NCI-H187 treated with DMSO at 0.1 percent for 48 hours (cell line): ENCODE data around the gene MRGPRD.

Experiments used
- DNase-seq: peaks from one replicate; lab custom pipeline; 2025; lab: John Stamatoyannopoulos, UW

Gene MRGPRD

DNA sequence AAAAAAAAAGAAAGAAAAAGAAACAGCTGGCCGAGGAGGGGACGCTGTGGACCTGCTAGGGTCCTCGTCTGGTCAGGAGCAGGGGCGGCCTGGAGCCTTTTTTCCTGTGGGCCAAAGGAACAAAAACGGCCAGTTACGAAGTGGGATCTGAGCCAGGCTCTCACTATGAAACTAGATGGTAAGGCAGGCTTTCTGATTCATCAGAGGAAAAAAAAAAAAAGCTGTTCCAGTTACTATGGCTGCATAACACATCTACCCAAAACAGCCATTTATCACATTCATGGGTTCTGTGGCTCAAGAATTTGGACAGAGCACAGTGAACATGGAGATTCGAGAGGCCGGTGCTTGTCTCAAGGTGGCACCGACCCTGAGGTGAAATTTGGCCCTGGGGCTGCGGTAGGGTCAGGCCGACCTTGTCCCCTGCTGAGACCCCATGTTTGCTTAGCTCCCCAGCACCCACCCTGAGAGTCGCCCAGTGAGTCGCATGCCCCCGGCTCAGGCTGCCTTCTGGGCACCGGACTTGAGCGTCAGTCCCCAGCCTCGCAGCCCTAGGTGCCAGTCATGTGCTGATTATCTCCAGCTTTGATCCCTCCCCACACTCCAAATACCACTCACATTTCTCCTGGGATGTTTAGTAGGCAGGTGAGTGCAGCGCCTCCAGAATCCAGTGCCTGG is 34.2 kb downstream of the MRGPRD start:
- DNase-seq: no peak

DNA sequence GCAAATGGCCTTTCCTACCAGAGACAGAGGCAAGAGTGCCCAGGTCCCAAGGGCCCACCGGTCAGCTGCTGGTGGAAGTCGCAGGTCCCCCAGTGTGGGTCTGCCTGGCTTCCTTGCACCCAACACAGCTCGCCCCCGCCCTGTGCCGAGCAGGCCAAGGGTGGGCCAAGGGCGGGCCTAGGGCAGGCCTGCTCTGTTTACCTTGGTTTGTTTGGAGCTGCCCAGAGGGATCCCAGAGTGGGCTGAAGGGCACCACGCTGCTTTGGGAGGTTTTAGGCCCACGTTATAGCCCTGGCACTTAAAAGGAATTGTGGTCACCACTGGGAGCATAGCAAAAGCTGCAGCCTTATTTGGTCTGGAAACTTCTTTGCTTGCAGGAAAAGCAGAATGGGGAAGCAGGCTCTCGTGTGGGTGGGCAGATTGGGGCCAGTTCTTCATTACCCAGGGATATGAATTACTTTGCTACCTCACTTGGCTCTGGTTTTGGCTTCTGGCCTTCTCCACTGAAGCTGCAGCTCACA is 38.0 kb downstream of the MRGPRD start:
- no peak for DNase-seq

DNA sequence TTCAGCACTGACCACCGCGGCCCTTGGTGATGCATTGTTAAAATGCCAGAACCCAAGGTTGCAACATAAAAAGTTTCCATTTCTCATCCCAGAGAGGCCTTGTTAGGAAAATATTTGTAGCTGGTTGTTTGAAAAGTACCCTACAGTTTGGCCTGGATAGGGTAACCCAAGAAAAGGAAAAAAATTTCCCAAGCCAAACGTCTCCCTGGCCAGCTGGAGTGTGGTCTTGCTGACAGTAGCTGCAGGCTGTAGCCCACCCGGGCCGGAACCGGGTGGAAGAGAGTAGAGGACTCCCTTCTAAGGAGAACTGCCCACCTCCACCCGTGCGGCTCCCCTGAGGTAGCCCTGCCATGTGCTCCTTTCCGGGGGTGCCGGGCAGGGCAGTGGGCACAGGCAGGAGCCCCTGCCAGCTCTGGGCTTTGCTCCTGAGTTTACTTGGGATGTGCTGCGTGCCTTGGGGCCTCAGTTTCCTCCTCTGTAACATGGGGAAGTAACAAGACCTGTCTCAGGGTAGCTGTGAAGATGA is 38.6 kb downstream of the MRGPRD start:
- no peak for DNase-seq

DNA sequence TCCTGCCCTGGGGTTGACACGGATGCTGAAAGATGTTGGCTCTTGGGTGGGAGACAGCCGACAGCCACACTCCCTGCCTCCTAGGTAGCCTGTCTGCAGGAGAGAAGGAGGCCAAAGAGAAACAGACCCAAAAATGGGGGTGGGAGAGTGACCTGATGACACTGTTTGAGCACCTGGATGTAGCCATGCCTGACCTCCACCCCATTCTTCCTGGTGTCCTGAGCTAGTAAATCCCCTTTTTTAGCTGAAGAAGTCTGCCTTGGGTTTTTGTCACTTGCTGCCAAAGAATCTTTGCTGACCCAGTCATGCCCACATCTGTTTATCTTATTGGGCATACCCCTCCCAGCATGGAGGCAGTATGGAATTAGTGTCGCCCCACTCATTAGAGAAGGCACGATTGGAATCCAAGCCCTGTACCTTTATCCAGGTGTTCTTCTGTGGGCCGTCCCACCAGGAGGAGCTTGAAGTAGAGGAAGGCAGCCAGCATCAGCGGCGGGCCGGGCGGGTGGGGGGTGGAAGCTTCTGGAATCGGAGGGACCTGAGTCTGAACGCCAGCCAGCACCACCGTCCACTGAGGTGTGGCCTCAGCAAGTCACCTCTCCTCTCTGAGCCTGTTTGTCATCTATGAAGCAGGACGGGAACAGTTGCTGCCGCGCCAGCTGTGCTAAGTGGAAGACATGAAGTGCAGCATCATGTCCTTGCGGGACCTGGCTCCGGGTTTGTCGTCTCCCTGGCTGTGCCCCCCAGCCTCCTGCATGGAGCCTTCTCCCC is 39.3 kb downstream of the MRGPRD start:
- DNase-seq: no peak

DNA sequence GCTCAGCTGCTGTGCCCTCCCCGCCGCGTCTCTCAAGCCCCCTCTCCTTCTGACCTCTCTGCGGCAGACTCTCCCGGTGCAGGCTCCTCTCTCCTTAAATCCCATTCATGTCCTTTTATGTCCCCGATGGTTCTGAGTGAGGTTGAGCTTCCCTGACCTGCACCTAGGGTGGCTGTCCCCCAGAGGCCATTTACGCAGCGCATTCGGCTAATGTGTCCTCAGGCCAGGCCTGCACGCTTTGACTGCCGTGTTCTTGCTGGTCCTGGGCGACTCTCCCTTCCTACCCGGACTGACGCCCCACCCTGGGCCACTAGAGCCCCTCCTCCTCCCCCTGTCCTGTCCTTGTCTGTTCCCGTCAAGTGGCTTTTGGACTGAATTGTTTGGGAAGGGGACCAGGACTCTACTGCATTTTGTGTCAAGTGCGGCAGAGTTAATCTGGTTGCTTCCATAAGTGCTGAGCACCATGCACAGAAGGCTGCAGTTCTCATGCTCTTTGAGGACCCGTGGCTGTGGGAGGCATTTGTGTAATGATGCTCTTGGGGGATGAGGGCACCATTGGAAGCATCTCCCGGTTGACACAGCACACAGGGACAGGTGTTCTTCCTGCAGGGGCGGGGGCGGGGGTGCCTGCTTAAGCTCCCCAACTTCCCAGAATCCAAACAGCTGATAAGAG is 40.0 kb downstream of the MRGPRD start:
- no peak for DNase-seq

DNA sequence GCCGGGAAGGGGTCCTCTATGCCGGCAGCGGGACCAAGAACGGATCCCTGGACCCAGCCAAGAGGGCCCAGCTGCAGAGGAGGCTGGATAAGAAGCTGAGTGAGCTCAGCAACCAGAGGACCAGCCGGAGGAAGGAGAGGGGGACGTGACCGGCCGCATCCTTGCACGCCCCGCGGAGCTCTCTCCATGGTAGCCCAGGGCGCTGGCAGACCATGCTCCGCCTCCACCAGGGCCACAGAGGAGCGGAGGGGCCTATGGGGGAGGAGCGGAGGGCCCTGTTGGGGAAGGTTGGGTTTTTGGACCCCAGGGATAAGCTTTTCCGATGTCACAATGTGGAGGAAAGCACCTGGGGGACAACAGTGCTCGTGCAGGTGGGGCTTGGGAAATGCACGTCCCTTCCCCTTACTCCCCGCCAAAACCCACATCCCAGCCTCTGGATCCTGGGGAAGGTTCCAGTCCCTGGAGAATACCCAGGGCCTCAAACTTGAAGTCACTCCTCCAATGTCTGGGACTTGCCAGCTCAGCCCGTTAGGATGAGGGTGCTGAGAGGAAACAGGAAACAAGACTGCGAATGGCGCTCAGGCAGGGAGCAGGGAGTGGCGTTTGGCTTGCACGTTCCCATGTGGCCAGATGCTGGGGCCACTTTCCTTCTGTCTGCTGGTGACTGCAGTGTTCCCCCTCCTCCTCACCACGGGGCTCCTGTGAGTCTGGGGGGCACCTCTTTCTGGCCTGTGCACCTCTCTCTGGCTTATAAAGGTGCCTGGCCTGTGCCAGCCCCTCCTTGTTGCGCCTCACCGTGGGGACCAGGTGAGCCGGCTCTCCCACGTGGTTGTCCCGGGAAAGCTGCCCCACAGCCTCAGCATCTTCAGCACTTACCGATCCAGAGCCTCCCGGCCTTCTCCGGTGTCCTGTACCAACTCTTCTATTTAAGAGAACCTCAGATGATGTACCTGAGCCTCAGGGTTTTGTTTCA is 40.9 kb downstream of the MRGPRD start:
- no peak for DNase-seq

DNA sequence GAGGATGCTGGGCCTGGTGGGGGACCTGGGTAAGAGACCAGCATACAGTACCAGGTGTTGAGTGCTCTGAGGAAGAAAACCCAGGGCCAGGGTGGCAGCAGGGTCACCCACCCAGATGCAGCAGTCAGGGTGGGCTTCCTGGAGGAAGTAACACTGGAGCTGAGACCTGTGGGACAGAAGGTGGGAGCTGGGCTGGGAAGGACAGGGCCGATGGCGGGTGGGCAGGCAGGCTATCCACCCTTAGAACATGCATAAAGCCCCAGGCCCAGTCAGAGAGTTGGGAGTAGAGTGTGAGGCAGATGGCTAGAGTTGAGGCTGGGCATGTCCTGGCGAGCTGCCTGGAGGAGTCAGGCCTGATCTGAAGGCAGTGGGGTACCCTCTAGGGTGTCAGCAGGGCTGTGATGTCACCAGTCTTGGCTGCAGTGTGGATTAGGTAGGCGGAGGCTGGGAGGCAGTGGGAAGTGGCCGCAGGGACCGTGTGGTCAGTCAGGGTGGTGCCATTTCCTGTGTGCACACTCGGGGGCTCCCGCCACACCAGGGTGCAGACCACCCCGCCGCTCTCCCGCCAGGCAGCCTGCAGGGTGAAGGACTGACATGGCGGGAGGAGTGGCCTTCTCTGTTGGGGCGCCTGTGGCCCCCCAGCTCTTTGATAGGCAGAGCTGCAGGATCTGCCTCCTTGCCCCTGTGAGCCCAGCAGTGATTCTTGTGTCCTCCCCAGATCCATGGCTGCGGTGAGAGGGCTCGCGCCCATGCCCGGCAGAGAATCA is 41.8 kb downstream of the MRGPRD start:
- no peak for DNase-seq

DNA sequence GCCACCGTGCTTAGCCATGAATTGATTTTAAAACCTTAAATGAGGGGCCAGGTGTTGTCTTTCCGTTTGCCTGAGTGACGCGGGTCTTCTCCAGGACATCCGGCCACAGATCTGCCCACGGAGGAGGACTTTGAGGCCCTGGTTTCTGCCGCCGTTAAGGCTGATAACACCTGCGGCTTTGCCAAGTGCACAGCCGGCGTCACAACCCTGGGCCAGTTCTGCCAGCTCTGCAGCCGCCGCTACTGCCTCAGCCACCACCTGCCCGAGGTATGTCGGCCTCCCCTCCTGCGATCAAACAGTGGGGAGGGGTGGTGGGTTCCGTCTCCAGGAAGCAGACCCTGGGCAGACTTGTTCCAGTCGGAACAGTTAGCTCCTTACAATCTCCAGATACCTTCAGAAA is 42.7 kb downstream of the MRGPRD start:
- no peak for DNase-seq

DNA sequence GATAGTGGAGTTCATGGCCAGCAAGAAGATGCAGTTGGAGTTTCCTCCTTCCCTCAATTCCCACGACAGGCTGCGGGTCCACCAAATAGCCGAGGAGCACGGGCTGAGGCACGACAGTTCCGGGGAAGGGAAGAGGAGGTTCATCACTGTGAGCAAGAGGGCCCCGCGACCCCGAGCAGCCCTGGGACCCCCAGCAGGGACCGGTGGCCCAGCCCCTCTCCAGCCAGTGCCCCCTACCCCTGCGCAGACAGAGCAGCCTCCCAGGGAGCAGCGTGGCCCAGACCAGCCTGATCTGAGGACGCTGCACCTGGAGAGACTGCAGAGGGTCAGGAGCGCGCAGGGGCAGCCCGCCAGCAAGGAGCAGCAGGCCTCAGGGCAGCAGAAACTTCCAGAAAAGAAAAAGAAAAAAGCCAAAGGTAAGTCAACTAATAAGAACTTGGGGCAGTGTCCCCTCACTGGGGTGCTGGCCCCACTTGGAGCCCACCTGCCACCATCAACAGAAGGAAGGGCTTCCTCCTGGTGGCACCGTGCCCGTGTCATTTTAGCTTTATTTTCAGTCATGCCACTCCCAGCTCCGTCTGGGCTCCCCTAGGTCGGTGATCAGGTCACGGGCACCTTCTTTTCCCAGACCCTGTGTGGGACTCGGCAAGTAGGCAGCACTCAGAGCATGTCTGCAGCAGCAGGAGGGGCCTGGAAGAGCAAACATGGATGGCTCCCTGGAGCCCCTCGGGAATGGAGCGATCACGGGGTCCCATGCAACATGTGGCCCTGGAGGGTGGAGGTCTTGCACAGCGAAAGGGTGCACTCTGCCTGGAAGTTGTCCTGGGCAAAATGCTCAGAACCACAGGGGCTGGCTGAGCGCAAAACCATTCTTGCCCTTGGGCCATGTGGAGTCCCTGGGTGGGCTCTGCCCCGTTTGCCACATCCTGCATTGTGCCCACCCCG is 43.8 kb downstream of the MRGPRD start:
- no peak for DNase-seq

DNA sequence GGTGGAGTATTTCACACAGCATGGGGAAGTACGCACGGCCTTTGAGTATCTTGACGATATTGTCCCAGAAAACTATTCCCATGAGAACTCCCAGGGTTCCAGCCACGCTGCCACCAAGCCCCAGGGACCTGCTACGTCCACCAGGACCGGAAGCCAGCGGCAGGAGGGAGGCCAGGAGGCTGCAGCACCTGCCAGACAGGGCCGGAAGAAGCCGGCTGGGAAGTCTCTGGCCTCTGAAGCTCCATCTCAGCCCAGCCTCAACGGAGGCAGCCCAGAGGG is 44.5 kb downstream of the MRGPRD start:
- no peak for DNase-seq

DNA sequence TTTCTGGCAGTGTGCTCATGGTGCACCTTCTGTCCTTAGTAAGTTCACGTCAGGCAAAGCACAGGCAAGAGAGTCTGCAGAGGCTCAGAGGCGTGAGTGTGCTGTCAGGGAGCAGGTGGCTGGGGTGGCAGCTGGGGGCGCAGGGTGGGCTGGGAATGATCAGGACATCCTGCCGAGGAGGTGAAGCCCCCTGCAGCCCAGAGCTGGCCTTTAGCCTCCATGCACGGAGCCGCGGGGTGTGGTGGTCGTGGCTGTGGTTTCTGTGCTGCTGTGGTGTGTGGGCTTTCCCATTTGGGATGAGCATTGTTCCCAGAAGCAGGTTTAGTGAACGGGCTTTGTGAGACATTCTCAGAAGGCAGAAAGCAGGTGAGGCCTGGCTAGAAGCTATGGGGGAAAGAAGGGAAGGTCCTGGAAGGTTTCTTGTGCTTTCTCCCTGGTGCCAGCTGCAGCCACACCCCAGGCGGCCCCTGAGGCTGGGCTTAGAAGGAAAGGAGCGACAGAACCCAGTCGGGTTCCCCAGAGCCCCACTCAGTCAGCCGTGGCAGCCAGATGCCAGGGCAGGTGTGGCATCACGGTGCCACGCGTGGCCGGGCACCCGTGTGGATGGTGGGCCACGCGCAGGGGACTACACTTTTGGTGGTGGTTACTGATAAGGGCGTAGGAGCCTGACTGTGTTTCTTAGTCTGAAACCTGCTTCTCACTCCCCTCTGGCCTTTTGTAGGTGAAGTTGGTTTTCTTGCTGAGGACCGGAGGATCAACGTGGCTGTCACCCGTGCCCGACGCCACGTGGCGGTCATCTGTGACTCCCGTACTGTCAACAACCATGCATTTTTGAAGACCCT is 45.0 kb downstream of the MRGPRD start:
- DNase-seq: no peak

DNA sequence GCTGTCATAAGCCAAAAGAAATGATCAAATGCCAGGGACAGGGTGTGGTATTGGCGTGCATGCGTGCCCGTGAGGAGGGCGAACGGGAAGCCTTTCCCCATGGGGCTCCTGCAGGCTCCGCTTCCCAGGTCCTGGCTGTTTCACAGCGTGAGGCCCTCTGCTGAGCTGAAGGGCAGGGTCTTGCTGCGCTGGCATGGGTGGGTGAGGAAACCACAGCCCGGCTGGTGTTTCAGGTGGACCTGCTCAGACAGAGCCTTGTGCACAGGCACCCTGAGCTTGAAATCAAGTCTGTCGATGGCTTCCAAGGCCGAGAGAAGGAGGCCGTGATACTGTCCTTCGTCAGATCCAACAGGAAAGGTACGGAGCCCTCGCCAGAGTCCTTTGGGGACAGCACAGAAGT is 45.7 kb downstream of the MRGPRD start:
- DNase-seq: no peak

DNA sequence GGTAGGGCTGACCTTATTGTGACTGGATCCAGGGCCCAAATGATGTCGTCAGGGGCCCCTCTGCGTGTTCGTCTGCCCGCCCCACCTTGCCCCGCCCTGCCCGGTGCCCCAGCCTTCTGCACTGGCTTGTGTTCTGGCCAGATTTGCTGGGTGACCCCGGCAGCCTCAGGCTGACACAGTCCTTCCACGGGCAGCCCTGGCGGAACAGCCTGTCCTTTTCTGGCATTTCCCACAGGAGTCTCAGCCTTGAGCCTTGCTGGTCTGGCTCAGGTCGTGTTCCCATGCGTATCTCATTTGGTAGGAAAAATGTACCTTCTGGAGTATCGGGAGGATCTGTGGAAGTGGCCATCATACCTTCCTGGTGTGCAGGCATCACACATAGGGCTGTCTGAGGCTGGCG is 46.1 kb downstream of the MRGPRD start:
- DNase-seq: no peak

DNA sequence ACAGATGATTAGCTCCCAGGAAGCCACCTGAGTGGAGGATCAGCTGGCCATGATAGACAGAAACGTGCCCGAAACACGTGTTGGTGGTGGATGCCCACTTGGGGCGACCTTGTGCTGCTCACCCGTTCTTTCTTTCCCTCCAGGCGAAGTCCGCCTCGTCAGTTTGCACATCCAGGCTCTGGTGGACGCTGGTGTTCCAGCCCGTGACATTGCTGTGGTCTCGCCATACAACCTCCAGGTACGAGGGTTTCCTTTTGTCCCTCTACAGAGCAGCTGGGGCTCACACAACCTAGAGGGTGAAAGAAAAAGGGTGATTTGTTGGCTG is 46.5 kb downstream of the MRGPRD start:
- DNase-seq: no peak

DNA sequence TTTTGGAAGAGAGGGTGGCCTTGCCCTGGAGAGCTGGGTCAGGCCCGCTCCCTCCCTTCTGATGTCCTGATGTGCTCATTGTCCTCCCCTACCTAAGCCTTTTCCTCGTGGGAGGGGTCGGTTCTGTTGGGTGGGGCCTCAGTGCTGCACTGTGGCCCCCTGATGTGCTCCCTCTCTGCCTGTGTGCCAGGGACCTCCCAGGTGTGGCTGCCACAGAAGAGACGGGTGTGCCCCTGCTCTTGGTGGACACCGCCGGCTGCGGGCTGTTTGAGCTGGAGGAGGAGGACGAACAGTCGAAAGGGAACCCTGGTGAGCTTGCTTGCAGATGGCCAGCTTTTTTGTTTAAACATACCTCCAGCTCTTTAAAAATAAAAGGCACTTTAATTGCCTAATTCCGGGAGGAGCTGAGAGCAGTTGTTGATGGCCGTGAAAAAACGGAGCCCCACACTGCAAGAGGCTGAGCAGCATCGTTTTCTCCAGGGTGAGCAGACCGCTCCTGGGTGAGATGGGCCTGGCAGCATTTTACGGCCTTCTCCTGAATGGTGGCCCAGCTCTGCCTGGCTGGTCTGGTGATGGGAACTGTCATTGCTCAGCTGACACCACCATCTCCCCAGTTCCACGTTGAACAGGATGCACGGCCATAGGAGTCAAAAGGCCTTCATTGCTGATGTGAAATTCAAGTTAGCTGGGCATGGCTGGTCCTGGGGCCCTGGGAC is 47.0 kb downstream of the MRGPRD start:
- no peak for DNase-seq

DNA sequence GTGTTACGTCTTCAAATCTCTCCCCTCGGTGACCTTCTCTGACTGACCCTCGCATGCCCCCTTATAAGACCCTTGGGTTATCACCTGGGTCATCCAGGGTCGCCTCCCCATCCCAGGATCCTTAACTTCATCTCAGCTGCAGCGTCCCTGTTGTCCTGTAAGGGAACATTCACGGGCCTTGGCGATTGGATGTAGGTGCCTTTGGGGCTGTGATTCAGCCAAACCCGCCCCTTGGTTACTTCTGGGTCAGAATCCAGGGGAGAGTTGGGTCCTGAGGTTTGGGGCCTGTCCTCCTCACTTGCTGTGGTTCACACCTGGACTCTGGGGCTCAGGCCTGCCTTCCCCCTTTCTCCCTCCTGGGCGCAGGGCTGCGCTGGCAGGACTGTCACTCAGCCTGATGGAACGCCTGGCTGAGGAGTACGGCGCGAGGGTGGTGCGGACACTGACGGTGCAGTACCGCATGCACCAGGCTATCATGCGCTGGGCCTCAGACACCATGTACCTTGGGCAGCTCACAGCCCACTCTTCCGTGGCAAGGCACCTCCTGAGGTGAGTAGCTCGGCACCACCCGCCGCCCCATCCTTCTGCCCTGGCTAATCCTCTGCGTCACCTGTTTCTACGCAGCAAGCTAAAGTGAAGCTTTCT is 47.7 kb downstream of the MRGPRD start:
- DNase-seq: no peak

DNA sequence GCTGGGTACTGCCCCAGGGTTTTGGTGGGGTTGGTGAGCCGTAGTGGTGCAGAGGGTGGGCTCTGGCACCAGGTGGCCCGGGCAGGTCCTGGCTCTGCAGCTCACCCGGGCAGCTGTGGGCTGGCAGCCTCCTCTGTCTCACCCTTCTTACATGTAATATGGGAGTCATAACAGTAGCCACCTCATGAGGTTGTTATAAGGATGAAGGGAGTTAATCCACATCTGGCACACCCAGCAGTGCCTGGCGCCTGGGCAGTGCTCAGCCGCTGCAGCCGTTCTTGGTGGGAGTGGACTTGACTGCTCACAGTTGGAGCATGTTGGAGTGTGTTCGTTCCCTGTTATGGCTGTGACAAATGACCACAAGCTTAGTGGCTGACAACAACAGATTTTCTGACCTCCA is 48.4 kb downstream of the MRGPRD start:
- no peak for DNase-seq

DNA sequence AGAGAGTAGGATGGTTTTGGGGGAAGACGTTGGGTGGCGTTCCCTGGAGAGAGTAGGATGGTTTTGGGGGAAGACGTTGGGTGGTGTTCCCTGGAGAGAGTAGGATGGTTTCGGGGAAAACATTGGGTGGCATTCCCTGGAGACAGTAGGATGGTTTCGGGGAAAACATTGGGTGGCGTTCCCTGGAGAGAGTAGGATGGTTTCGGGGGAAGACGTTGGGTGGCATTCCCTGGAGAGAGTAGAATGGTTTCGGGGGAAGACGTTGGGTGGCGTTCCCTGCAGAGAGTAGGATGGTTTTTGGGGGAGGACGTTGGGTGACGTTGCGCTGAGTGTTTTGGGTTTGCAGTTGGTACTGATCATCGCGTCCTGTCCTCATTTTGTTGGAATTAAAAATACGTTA is 48.9 kb downstream of the MRGPRD start:
- no peak for DNase-seq
